SK-N-SH treated with all-trans-retinoic acid at 6 μM for 48 hours (cell line): Measurements from ENCODE around the gene BBOF1.
A peak's percentile ranks its signal among the peaks of the same experiment; 100 is the strongest.

Source experiments
- ATAC-seq: fragments of 200-7000 bp; cut with Tn5 transposase; 3 replicates; pipeline ENCODE4 v1.9.1; 2020; ENCODE audit warnings: mild to moderate bottlenecking, moderate library complexity
- ARNTL ChIP-seq: fragments of 450-650 bp; formaldehyde crosslinking; IDR thresholded peaks from 2 replicates; pipeline ENCODE4 v1.5.0; 2020; ENCODE audit warnings: low read depth, mild to moderate bottlenecking, moderate library complexity, borderline replicate concordance
- BACH2 ChIP-seq: fragments of 250-450 bp; sonication (Bioruptor Pico); IDR thresholded peaks from 2 replicates; pipeline ENCODE4 v1.9.0; 2021; ENCODE audit warnings: mild to moderate bottlenecking, borderline replicate concordance
- CREB5 ChIP-seq: fragments of 250-450 bp; sonication (Bioruptor Pico); IDR thresholded peaks from 2 replicates; pipeline ENCODE4 v1.5.1; 2020; ENCODE audit warnings: low read depth, mild to moderate bottlenecking, moderate library complexity
- CSDC2 ChIP-seq: fragments of 250-450 bp; sonication (Bioruptor Pico); IDR thresholded peaks from 2 replicates; pipeline ENCODE4 v1.5.0; 2020; ENCODE audit warnings: mild to moderate bottlenecking, moderate library complexity
- ESRRG ChIP-seq: fragments of 250-450 bp; sonication (Bioruptor Pico); IDR thresholded peaks from 2 replicates; pipeline ENCODE4 v1.6.1; 2021; ENCODE audit warnings: mild to moderate bottlenecking
- GLIS3 ChIP-seq: fragments of 250-450 bp; sonication (Bioruptor Pico); IDR thresholded peaks from 2 replicates; pipeline ENCODE4 v1.5.0; 2020; ENCODE audit warnings: mild to moderate bottlenecking, moderate library complexity
- ISL1 ChIP-seq: fragments of 250-450 bp; sonication (Bioruptor Pico); IDR thresholded peaks from 2 replicates; pipeline ENCODE4 v2.1.2; 2022; ENCODE audit warnings: mild to moderate bottlenecking, moderate library complexity
- OSR1 ChIP-seq: fragments of 250-450 bp; sonication (Bioruptor Pico); IDR thresholded peaks from 2 replicates; pipeline ENCODE4 v1.8.0; 2022; ENCODE audit warnings: moderate library complexity, mild to moderate bottlenecking, inconsistent platforms
- PATZ1 ChIP-seq: fragments of 250-450 bp; sonication (Bioruptor Pico); IDR thresholded peaks from 2 replicates; pipeline ENCODE4 v1.8.0; 2020; ENCODE audit warnings: mild to moderate bottlenecking, moderate library complexity, borderline replicate concordance
- PPARA ChIP-seq: fragments of 250-450 bp; sonication (Bioruptor Pico); IDR thresholded peaks from 2 replicates; pipeline ENCODE4 v1.5.0; 2020; ENCODE audit warnings: mild to moderate bottlenecking, borderline replicate concordance
- RARB ChIP-seq: fragments of 250-450 bp; sonication (Bioruptor Pico); IDR thresholded peaks from 2 replicates; pipeline ENCODE4 v1.8.0; 2021; ENCODE audit warnings: mild to moderate bottlenecking, moderate library complexity
- SNAI2 ChIP-seq: fragments of 250-450 bp; sonication (Bioruptor Pico); IDR thresholded peaks from 2 replicates; pipeline ENCODE4 v1.5.0; 2020; ENCODE audit warnings: mild to moderate bottlenecking, moderate library complexity
- TCF4 ChIP-seq: fragments of 250-450 bp; sonication (Bioruptor Pico); IDR thresholded peaks from 2 replicates; pipeline ENCODE4 v1.8.0; 2021; ENCODE audit warnings: mild to moderate bottlenecking, moderate library complexity, borderline replicate concordance
- TOX ChIP-seq: fragments of 250-450 bp; sonication (Bioruptor Pico); IDR thresholded peaks from 2 replicates; pipeline ENCODE4 v1.8.0; 2021; ENCODE audit warnings: mild to moderate bottlenecking, moderate library complexity, borderline replicate concordance
- ZC3H10 ChIP-seq: fragments of 250-450 bp; sonication (Bioruptor Pico); IDR thresholded peaks from 2 replicates; pipeline ENCODE4 v1.5.1; 2021; ENCODE audit warnings: mild to moderate bottlenecking, moderate library complexity
- ZFP3 ChIP-seq: fragments of 250-450 bp; sonication (Bioruptor Pico); IDR thresholded peaks from 2 replicates; pipeline ENCODE4 v1.5.0; 2020; ENCODE audit warnings: mild to moderate bottlenecking, moderate library complexity
- ZFP30 ChIP-seq: fragments of 450-650 bp; formaldehyde crosslinking; IDR thresholded peaks from 2 replicates; pipeline ENCODE4 v1.5.0; 2022; ENCODE audit warnings: mild to moderate bottlenecking, moderate library complexity
- ZNF565 ChIP-seq: fragments of 450-650 bp; formaldehyde crosslinking; conservative IDR thresholded peaks from 2 replicates; pipeline ENCODE4 v1.5.0; 2020; ENCODE audit warnings: low read depth, mild to moderate bottlenecking, moderate library complexity
- ZNF70 ChIP-seq: fragments of 450-650 bp; formaldehyde crosslinking; IDR thresholded peaks from 2 replicates; pipeline ENCODE4 v1.5.0; 2020; ENCODE audit warnings: mild to moderate bottlenecking, moderate library complexity
- ZNF8 ChIP-seq: fragments of 450-650 bp; formaldehyde crosslinking; IDR thresholded peaks from 2 replicates; pipeline ENCODE4 v1.5.0; 2020; ENCODE audit warnings: mild to moderate bottlenecking, moderate library complexity
- TF ChIP-seq, protein P1 (sequence below): fragments of 250-450 bp; sonication (Bioruptor Pico); IDR thresholded peaks from 2 replicates; pipeline ENCODE4 v1.5.0; 2020; ENCODE audit warnings: mild to moderate bottlenecking, moderate library complexity
- TF ChIP-seq, protein P2 (sequence below): fragments of 250-450 bp; sonication (Bioruptor Pico); IDR thresholded peaks from 2 replicates; pipeline ENCODE4 v1.5.1; 2021; ENCODE audit warnings: mild to moderate bottlenecking, moderate library complexity
- TF ChIP-seq, protein P3 (sequence below): fragments of 250-450 bp; sonication (Bioruptor Pico); IDR thresholded peaks from 2 replicates; pipeline ENCODE4 v1.8.0; 2021; ENCODE audit warnings: low read depth, mild to moderate bottlenecking, moderate library complexity, borderline replicate concordance

The BBOF1 gene

GRCh38 chr14:74038020-74038859 is 19.1 kb downstream of the BBOF1 start:
- TF ChIP-seq ZC3H10 (no peak), ZFP30 (CRISPR knock-in tag) (no peak), ZFP3 (CRISPR knock-in tag) (no peak), TCF4 (CRISPR knock-in tag) (no peak), ISL1 (no peak), BACH2 (CRISPR knock-in tag) (no peak), SNAI2 (CRISPR knock-in tag) (no peak), RARB (no peak), ESRRG (CRISPR knock-in tag) (no peak), ARNTL (CRISPR knock-in tag) (no peak), TOX (no peak), CREB5 (CRISPR knock-in tag) (no peak), PATZ1 (CRISPR knock-in tag) (no peak), ZNF8 (CRISPR knock-in tag) (no peak), ZNF565 (CRISPR knock-in tag) (no peak), PPARA (no peak), CSDC2 (no peak), GLIS3 (no peak)
- TF ChIP-seq, protein P1, sequence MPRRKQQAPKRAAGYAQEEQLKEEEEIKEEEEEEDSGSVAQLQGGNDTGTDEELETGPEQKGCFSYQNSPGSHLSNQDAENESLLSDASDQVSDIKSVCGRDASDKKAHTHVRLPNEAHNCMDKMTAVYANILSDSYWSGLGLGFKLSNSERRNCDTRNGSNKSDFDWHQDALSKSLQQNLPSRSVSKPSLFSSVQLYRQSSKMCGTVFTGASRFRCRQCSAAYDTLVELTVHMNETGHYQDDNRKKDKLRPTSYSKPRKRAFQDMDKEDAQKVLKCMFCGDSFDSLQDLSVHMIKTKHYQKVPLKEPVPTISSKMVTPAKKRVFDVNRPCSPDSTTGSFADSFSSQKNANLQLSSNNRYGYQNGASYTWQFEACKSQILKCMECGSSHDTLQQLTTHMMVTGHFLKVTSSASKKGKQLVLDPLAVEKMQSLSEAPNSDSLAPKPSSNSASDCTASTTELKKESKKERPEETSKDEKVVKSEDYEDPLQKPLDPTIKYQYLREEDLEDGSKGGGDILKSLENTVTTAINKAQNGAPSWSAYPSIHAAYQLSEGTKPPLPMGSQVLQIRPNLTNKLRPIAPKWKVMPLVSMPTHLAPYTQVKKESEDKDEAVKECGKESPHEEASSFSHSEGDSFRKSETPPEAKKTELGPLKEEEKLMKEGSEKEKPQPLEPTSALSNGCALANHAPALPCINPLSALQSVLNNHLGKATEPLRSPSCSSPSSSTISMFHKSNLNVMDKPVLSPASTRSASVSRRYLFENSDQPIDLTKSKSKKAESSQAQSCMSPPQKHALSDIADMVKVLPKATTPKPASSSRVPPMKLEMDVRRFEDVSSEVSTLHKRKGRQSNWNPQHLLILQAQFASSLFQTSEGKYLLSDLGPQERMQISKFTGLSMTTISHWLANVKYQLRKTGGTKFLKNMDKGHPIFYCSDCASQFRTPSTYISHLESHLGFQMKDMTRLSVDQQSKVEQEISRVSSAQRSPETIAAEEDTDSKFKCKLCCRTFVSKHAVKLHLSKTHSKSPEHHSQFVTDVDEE, result no peak
- TF ChIP-seq, protein P2, sequence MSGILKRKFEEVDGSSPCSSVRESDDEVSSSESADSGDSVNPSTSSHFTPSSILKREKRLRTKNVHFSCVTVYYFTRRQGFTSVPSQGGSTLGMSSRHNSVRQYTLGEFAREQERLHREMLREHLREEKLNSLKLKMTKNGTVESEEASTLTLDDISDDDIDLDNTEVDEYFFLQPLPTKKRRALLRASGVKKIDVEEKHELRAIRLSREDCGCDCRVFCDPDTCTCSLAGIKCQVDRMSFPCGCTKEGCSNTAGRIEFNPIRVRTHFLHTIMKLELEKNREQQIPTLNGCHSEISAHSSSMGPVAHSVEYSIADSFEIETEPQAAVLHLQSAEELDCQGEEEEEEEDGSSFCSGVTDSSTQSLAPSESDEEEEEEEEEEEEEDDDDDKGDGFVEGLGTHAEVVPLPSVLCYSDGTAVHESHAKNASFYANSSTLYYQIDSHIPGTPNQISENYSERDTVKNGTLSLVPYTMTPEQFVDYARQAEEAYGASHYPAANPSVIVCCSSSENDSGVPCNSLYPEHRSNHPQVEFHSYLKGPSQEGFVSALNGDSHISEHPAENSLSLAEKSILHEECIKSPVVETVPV (CRISPR knock-in tag), result no peak
- peak; percentile 77 for ATAC-seq

- TF ChIP-seq, protein P2 (CRISPR knock-in tag), result no peak
- TF ChIP-seq ZNF8 (CRISPR knock-in tag) (no peak), PPARA (no peak), ZNF565 (CRISPR knock-in tag) (no peak), OSR1 (CRISPR knock-in tag) (no peak), ZFP3 (CRISPR knock-in tag) (no peak), PATZ1 (CRISPR knock-in tag) (no peak), ISL1 (no peak), CREB5 (CRISPR knock-in tag) (no peak), ESRRG (CRISPR knock-in tag) (no peak), ZNF70 (CRISPR knock-in tag) (no peak), RARB (no peak), TCF4 (CRISPR knock-in tag) (no peak), GLIS3 (no peak), CSDC2 (no peak), BACH2 (CRISPR knock-in tag) (no peak), TOX (no peak)
- TF ChIP-seq, protein P3, sequence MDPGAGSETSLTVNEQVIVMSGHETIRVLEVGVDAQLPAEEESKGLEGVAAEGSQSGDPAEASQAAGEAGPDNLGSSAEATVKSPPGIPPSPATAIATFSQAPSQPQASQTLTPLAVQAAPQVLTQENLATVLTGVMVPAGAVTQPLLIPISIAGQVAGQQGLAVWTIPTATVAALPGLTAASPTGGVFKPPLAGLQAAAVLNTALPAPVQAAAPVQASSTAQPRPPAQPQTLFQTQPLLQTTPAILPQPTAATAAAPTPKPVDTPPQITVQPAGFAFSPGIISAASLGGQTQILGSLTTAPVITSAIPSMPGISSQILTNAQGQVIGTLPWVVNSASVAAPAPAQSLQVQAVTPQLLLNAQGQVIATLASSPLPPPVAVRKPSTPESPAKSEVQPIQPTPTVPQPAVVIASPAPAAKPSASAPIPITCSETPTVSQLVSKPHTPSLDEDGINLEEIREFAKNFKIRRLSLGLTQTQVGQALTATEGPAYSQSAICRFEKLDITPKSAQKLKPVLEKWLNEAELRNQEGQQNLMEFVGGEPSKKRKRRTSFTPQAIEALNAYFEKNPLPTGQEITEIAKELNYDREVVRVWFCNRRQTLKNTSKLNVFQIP (CRISPR knock-in tag), result no peak
- TF ChIP-seq, all 23 proteins: peak for 0
- no peak for ATAC-seq
Observed at GRCh38 chr14:74042296-74042695, 23.1 kb downstream of the BBOF1 start.
